PFSK-1 (cell line): Measurements from ENCODE around the gene FOXJ3.

ENCODE experiments used
- FOXP2 ChIP-seq: optimal IDR thresholded peaks from 2 replicates; pipeline ENCODE3; 2011; ENCODE audit warnings: borderline replicate concordance, control low read depth, inconsistent platforms; ENCODE audit not compliant: insufficient read depth; ENCODE audit errors: extremely low read length, extremely low read depth
- POLR2AphosphoS5 ChIP-seq: IDR thresholded peaks from 2 replicates; pipeline ENCODE4 v1.6.1; 2012; ENCODE audit warnings: low read depth, mild to moderate bottlenecking, control low read depth, low read length, moderate library complexity
- REST ChIP-seq, 2 experiments: IDR thresholded peaks; 2 replicates each; pipeline versions ENCODE4 v1.6.1 to v1.8.0; 2011 to 2012; ENCODE audit warnings: low read depth in 2 of 2, low read length in 2 of 2, control low read depth in 1 of 2, inconsistent platforms in 1 of 2, mild to moderate bottlenecking in 1 of 2, moderate library complexity in 1 of 2; ENCODE audit not compliant: insufficient read depth in 1 of 2
- SIN3A ChIP-seq: IDR thresholded peaks from 2 replicates; pipeline ENCODE4 v1.6.1; 2012; ENCODE audit warnings: mild to moderate bottlenecking, low read length, moderate library complexity, borderline replicate concordance; ENCODE audit not compliant: insufficient read depth
- TAF1 ChIP-seq: IDR thresholded peaks from 2 replicates; pipeline ENCODE4 v1.6.1; 2012; ENCODE audit warnings: low read length, control low read depth, borderline replicate concordance; ENCODE audit not compliant: insufficient read depth

Gene FOXJ3

DNA sequence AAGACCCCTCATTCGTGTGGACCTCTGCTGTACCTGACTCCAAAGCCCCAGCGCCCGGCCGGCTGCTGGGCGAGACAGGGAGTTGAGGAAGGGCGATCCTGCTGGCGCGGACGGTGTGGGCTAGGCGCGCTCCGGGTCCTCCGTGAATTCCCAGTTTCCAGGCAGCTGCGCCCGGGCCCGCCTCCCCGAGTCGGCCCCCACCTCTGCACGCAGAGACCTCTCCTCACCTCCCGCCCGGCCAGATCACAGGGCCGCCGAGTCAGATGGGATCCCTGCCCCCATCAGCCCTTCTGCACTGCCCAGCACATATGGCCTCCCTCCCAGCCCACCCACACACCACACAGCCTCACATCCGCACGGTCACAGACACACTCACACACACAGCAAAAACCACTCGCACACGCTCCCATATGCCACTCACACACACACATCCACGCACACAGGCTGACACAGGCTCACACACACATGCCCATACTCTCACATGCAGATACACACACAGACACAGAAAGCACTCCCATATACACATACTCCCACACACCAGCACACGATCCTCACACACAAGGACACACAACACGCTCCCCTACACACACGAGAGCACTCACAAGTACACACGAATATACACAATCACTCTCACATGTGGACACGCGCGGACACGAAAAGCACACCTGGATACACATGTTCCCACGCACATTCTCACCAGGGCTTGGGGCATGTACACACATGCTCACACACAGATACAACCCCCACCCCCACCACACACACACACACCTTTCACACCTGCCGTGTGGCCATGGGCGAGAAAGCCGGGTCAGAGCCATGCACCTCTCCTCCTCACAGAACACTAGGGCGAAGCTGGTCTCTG, 189.0 kb downstream of the FOXJ3 start:
- TF ChIP-seq POLR2AphosphoS5 (no peak), SIN3A (no peak), TAF1 (no peak), REST (IDR thresholded peaks at IDR 0.05; ENCODE audit: insufficient read depth in 1 of 2, low read depth in 2 of 2, low read length in 2 of 2) (no peak), FOXP2 (no peak)

GRCh38 chr1:42145389-42145716, 189.7 kb downstream of the FOXJ3 start:
- no peak for TF ChIP-seq REST (IDR thresholded peaks at IDR 0.05; ENCODE audit: insufficient read depth in 1 of 2, low read depth in 2 of 2, low read length in 2 of 2)
- TF ChIP-seq TAF1 = no peak
- no peak for TF ChIP-seq POLR2AphosphoS5
- TF ChIP-seq SIN3A = no peak
- TF ChIP-seq FOXP2 = no peak

- TF ChIP-seq FOXP2 (no peak), POLR2AphosphoS5 (no peak), REST (IDR thresholded peaks at IDR 0.05; ENCODE audit: insufficient read depth in 1 of 2, low read depth in 2 of 2, low read length in 2 of 2) (no peak), TAF1 (no peak), SIN3A (no peak)
Measured at GRCh38 chr1:42144711-42145388, 190.2 kb downstream of the FOXJ3 start.

DNA sequence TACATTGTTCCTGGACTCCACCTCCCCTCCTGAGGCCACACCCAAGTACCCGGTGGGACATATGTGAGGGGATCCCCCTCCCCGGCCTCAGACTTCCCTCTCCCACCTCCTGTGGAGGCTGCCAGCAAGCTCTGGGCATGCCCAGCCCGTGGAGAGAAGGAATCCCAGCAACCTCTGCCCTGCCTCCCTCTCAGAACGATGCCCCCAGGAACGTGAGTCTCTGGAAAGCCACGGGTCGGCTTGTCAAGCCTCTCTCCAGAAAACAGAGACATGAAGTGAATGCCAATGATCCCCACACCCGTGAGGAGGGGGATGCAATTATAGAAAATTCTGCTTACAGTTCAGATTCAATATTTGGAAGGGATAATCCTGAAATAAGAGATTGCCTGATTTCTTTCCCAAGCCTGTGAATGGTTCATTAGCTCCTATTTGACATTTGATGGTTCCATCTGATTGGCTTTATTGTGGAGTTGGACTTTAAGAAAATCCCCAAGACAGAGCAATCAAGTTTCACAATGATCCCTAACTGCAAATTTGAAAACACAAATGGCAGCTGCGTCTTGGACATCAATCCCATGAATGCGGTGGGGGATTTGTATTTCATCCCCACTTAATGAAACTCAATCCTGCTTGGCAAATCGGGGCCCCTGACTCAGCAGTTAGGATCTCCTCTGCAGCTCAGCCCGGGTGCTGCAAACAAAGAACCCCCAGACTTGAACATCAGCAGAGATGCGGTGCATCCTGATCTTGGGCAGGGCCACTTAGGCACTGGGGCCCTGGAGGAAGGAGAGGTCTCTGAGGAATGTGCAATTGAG, 190.9 kb downstream of the FOXJ3 start:
- TF ChIP-seq FOXP2 (no peak), REST (IDR thresholded peaks at IDR 0.05; ENCODE audit: insufficient read depth in 1 of 2, low read depth in 2 of 2, low read length in 2 of 2) (no peak)
